ENCODE results near the gene AGAP1.

AGAP1 gene

DNA sequence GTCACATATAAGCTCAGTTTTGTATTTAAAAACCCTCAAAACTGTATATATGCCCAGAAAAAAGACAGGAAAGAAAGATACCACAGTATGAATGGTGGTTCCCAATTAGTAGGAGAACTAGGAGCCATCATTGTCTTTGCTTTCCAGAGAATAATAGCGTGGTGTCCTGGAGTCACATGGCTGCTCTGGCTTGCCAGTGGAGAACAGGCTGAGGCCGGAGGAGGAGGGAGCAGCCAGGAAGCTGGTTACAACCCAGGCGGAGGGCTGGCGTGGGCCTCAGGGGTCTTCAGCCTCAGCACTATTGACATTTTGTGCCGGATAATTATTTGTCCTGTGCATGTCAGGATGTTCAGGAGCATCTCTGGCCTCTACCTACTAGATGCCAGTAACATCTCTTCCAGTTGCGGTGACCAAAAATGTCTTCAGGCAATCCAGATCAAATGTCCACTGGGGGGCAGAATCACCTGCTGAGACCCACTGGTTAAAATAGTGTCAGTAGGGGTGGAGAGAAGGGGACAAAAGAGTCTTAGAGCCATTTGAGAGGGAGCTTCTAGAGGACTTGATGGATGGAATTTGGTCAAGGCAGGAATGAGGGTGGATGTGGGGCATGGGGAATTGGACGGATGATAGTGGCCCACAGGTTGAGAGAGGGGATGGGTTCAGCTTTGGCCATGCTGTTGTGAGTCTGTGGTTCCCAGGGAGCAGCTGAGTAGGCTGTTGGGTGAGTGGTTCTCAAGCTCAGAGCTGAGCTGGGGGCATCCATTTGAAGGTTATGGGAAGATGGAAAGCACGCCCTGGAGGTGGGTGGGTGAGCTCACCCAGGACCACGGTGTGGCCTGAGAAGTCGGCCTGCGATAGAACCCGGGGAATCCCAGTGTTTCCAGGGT, 144.9 kb downstream of the AGAP1 start:
- no peak for DNase-seq (ENCODE audit: low spot score)

DNA sequence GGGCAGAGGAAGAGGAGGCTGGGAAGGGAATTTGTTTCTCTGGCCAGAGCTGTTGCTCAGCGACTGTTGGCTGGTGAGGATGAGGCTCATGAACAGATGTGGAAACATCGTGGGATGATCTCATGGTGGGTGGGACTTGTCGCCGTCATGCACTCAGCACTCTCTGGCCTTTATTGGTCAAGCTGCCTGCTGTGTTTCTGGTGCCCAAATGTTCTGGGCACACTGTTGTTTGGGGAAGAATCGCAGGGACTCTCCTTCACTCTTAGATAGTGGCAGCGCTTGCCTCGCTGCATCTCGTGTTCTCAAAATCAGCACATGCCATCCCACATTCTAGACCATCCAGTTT, 145.6 kb downstream of the AGAP1 start:
- peak; percentile 70 for DNase-seq (ENCODE audit: low spot score)

DNA sequence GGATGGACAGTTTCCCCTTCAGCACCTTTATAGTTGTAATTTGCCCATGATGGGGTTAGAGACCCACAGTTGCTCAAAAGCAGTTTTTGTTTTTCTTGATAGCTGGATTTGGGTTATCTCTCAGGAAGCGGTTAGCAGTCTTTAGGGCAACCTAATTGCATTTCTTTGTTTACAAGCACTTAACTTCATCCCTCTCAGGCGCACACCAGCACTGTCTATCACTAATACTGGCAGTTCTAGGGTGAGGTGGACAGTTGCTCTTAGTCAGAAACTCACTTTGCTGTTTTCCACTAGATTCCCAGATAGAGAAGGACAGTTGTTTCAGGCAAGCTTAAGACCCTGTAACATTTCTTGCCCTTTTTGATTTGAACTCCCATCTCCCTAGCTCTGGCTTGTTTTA, 146.0 kb downstream of the AGAP1 start:
- no peak for DNase-seq (ENCODE audit: low spot score)

DNA sequence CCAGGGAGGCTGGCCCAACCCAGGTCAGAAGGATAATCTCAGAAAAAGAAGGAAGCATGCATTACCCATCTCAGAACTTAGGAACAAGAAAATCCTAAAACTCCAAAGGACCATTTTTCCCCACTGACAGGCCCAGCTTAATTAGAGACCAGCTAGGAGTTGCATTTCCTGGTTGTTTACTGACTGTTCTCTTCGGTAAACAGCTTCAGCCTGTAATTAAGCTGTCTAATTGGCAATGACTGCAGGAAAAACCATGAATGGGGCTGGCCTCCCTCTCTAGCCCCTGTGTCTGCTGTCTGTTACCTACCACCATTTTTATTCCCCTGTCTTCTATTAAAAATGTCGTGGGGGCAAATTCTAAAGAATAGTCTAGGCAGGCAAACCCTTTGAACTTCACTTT, 146.5 kb downstream of the AGAP1 start:
- DNase-seq (ENCODE audit: low spot score): no peak

DNA sequence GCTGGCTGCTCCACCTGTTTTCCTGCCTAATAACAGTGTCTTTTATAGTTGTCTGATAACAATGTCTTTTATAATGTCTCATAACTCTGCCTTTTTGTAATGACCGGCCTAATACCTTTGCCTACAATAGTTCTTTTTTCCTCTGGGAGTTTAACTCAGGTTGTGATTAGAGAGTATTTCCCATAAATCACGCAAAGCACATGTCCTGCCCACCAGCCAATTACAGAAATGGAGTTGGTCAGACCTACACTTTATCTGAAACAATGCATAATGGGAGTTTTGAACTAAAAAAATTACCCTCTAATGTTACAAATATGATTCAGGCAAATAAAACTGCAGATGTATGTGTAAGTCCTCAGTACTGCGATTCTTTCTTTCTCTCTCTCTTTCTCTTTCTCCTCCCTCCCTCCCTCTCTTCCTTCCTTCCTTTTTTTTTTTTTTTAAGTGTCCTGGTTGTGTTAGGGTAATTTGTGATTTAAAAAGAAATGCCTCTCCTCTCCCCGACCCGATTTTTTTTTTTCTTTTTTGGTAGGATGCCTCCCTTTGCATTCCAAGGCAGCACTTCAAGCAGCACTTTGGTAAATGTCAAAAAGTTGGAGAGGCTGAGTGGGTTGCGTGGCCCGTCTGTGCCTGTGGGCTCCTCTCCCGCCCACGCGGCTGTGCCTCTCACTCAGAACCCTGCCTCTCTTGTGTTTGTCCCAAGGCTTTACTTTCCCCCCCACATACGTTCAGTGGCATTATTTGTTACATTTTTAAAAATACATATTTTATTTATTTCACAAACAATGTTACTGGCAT, 147.3 kb downstream of the AGAP1 start:
- no peak for DNase-seq (ENCODE audit: low spot score)

DNA sequence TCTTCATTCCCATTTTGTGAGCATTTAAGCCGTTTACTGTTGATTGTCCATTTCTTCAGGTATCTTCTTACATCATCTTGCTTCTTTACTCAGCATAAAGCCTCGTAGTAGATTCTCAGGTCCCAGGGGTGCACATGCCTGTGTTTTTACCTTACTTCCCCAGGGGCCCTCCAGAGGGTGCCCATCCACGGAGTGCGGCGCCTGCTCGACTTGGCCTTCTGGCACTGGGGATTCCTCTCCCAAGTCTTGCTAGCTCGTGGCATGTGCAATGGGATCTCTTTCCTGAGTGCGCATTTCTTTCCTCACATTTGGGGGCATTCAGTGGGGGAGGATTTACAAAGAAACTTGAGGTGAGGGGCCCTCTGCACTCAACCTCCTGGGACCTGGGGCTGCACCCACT, 148.1 kb downstream of the AGAP1 start:
- no peak for DNase-seq (ENCODE audit: low spot score)

DNA sequence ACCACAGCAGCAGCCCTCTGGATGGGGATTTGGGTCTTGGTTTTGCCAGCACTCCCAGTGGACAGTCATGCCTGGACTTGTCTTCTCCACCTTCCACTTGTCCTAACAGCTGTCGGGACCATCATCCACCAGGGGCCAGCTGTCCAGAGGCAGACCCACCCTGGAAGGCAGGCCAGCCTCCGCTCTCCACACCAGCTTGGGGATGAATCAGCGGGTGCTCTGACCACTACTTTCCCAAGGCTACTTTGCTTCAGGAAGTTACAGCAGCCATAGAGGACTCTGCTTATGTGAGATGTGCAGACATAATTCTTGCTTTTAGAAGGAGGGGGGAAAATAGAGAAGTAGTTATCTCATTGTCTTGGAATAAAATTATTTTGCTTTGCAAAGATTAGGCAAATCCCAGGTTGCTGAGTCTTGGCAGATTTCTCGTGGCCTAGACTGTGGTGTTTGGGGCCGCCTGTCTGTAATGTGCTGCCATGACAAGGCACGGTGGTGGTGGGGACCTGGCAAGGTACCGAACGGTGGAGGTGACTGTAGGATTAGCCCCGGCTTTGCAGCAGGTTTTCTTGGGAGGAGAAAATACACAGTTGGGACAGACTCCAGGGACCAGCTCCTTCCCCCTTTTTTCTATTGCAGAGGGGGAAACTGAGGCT, 148.7 kb downstream of the AGAP1 start:
- DNase-seq (ENCODE audit: low spot score): peak; percentile 24

DNA sequence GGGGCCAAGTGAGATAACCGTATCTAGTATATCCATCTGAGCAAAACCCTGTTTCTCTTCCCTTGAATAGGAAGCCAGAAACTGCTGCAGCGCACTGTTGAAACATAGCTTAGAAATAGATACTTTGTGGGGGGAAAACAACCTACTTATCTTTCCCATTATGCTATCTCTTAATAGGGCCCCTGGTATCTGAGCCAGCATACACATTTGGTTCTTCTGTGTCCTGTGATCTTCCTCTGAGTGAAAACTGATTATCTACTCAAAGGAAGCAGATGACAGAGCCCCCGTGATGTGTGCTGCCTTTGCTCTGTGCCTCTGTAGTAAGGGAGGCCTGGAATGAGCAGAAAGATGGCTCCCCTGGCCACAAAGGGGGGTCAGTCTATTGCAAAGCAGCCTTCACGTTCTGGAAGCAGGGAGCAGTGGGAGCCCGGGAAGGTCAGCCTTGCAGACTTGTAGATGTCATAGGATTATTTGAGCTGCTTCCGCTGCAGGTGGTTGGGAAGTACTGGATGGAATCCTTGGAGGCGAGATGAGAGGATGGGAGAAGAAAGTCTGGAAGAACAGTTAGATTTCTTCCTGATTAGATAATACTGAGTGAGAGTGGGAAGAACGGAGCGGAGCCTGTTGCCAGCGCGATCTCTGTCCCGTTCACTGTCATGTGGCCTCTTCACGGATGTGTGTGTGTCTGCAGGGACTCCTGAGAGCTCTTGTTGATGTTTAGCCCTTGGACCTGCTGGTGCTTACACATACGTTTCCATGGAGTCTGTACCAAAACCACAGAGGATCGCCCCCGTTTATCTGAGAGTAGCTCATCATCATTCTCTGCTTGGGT, 150.1 kb downstream of the AGAP1 start:
- no peak for DNase-seq (ENCODE audit: low spot score)

DNA sequence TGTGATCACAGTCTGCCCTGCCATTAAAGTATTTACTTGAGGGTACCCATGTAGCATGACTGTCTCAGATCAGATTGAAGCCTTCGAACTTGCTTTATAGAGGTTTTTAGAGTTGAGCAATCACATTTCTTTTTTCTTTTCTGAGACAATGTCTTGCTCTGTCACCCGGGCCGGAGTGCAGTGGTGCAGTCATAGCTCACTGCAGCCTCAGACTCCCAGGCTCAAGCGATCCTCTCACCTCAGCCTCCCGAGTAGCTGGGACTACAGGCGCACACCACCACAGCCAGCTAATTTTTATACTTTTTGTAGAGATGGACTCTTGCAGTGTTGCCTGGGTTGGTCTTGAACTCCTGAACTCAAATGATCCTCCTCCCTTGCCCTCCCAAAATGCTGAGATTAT, 153.4 kb downstream of the AGAP1 start:
- DNase-seq (ENCODE audit: low spot score): no peak

DNA sequence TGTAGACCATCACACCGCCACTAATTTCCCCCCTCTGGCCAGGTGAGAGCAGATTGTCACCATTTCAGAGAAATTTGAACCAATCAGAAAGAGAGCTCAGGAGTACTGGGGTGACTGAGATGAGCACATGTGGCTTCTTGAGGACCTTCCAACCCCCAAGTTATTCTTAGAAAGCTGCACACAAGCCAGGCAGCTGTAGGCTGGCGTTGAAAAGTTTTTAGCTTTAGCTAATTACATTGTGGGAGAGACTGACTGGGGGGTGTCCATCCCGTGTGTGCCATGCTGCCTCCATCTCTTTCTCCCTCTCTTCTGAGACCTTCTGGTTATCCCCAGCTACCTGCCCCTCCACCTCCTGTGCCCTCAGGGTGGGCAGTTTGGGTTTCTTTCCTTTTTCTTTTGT, 154.0 kb downstream of the AGAP1 start:
- no peak for DNase-seq (ENCODE audit: low spot score)

DNA sequence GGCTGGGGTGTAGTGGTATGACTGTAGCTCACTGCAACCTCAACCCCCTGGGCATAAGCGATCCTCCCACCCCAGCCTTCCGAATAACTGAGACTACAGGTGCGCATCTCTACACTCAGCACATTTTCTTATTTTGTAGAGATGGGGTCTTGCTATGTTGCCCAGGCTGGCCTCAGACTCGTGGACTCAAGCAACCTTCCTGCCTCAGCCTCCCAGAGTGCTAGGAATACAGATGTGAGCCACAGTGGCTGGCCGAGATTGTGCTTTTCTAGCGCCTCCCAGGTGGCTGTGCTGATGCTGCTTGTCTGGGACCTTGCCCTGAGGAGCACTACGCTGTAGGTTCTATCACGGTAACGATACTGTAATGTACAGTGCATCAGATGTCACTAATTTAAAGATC, 155.6 kb downstream of the AGAP1 start:
- no peak for DNase-seq (ENCODE audit: low spot score)

DNA sequence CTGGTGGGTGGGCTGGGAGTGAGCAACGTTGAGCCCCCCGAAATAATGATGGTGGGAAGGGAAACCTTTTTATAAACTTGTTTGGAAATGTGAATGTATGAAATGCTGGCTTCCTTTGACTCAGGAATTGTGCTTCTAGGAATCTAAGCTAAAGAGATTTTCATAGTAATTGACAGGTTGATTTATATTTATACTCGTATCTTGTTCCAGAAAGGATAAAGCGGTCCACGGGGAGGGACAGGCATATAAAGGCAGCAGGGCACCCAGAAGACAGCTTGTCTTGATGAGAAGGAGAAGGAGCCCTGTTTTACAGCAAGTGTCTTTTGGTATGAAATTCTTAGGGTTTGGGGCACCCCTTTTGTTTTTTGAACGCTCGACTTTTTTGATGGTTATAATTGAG, 157.8 kb downstream of the AGAP1 start:
- no peak for DNase-seq (ENCODE audit: low spot score)

DNA sequence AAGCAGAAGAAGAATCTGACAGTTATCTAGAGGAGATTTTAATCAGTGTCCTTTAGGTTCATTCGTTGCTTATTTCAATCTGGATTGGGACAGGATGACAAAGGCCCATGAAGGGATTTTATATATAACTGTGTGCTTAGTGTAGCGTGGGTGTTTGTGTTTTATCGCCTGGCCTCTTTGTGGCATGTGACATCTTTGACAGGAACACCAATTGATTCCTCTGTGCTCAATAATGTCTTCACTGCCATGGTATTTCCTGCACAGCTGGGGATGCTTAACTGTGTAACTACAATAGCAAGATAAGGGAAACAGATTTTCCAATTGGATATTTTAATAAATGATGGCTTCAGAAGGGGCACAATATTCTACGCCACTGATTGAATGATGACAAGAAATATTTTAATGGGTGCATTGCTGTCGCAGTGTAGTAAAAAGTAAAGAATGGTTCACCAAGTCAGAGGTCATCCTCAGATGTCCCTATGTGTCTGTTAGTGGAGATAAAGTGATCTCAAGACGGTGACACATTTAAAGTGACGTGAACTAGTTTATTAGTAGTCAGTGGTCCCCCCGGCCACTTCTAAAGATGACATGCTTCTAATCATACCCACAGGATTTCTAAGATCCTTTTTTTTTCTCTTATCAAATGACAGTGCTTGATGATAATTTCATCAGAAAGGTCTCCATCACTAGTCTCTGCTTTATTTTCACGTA, 160.4 kb downstream of the AGAP1 start:
- peak; percentile 14 for DNase-seq (ENCODE audit: low spot score)

DNA sequence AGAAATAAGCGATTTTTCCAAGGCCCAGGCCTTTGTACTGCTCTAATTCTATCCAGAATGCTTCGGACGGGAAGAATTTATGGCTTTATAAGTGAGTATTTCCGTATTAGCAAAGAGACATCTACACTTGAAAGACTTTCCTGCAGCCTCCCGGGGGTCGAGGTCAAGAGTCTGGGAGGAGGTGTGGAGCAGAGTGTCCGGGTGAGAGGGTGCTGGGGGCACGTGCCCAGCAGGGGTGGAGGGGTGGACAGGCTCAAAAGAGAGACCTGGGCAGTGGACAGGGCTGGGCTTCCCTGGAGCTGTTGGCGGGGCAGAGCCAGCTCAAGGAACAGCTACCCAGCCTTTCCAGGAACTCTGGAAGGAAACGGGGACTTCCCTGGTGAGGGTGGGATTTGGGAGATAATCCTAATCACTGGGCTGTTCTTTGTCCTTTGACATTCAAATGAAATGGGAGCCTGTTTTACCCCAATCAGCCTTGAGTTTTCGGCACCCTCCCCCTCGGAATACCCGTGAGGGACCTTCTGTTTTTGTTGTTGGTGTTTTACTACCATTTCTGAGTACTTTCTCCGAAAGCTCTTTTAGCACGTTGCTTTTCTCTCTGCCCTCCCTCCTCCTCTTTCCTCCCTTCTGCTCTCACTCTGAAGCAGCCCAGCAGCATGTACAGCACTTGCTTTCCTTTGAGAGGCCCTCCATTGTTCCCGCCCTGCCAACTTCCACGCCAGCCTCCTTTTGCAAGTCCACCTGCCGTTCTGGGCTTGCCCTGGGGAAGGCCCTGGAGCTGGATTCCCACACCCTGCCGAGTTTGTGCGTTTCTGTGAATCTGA, 164.7 kb downstream of the AGAP1 start:
- DNase-seq (ENCODE audit: low spot score): no peak

DNA sequence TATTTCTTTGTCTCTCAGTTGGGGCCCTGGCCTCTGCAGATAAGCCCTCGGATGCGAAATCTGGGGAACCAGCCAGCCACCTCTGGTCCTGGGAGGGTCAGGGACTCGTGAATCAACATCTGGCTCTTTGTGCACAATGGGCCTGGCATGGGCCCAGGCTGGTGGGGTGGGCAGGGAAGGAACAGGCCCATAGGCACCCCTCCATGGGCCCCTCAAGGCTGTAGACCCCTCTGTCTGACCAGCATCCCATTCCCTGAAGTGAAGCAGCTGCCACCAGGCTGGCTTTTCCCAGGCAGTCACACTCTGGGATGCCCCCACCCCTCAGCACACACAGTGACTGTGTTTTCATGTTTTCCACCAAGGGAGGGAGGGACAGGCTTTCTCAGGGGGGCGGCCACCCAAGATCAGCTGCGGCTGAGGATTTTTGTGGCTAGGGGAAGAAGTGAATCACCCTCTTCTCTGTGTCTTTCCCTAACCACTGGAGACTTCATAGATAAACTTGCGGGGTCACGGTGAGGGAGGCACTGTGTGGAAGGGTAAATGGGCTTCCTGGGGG, 166.0 kb downstream of the AGAP1 start:
- DNase-seq (ENCODE audit: low spot score): peak; percentile 69

DNA sequence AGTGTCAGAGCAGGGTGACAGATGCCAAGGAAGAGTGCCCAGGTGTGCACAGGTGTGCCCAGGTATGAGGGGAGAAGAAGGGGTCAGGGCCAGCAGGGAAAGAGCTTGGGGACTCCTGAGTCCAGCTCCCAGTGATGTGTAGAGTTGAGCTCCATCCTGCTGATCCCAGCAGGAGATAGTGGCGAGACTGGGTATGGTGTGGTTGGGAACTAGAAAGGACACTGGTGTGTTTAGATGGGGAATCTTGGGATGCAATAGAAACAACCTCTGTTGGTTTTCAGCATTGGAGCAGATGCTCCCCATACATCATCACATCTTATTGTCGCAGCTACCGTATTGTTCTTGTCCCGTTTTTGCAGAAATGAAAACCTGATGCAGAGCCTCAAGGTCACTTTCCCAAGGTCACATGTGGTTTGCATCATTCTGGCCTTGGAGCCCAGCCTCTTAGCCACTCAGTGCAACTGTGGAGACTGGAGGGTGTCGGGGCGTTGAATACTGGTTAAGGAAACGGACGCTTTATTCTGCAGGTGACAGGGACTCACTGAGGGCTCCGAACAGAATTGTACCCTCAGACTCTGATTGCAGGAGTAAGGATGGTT, 166.7 kb downstream of the AGAP1 start:
- DNase-seq (ENCODE audit: low spot score): no peak

DNA sequence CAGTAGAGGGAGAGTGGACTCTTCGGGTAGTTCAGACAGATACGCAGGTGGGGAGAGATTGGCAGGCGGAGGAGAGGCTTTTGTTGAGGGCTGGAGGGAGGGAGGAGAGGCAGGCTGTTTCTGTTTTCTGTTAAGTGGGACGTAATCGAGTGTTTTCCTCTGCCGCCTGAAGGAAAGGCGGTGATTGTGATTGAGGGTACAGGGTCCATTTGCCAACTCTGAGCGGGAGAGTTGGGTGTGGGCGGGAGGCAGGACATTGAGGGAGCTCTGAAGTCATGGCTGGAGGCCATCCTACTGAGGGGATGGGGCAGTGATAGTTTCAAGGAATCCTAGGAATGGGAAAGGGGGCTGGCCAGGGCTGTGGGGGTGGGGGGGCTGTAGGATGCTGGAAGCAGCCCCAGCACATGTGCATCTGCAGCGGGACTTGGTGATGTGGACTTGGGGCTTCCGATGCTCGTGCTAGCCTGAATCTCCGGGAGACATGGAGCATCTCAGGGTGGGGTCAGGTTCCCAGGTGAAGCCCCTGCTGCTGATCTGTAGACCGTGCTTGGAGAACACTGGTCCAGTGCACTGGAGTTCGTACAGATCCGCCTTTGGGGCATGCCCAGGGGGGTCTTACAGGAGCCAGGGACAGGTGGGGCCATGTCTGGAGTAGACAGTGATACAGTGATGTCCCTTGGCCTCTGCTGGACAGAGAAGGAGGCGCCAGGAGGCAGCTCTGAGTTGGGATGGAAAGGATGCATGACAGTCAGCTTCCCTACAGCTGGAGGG, 167.5 kb downstream of the AGAP1 start:
- no peak for DNase-seq (ENCODE audit: low spot score)

DNA sequence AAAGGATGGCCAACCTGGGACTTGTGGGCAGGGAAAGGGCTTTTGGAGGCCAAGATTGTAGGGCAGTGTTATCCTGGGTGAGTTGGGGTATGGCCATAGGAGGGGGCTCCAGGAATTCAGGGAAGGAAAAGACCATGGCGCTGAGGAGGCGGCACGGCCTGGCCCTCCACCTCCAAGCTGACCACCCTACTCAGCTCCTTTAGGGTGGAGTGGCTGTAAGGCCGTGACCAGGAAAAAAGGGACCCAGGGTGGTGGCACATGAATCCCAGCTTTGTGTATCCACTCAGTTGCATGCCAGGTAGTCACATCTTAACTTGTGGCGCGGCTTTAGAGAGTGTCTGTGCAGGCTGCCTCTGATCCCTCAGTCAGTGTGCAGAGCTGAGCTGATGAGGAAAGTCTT, 168.1 kb downstream of the AGAP1 start:
- DNase-seq (ENCODE audit: low spot score): no peak

DNA sequence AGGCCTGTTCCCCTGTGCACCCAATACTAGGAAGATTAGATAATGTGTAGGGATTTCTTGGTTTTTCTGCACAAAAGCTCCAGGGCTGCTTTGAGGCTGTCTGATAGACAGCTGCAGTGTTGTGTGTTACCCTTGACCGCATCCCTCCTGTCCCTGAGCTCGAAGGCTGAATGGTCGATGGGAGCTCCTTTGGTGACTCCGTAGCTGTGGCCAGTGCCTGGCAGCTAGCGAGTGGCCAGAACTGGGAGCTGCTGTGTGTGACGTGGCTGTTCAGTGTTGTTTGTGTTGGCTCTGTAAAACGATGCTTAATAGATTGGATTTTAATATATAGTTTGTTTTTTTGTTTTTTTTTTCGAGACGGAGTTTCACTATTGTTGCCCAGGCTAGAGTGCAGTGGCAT, 170.0 kb downstream of the AGAP1 start:
- no peak for DNase-seq (ENCODE audit: low spot score)

Data from kidney tubule cell (primary cell).